OCI-LY7 (cell line): ENCODE data around the gene FAM89B.

Experiments used
- EZH2phosphoT487 ChIP-seq: fragments of 200-600 bp; sonication (generic); IDR thresholded peaks from 2 replicates; pipeline ENCODE4 v1.6.1; 2018; ENCODE audit warnings: low read depth, borderline replicate concordance, mild to moderate bottlenecking, mixed run types, antibody characterized with exemption, low read length, moderate library complexity, mixed read lengths
- TF ChIP-seq, protein P1 (sequence below): fragments of 200-600 bp; sonication (generic); conservative IDR thresholded peaks from 2 replicates; pipeline ENCODE4 v1.5.1; 2014; ENCODE audit warnings: mild to moderate bottlenecking, antibody characterized with exemption, low read length, moderate library complexity, mixed read lengths

DNA sequence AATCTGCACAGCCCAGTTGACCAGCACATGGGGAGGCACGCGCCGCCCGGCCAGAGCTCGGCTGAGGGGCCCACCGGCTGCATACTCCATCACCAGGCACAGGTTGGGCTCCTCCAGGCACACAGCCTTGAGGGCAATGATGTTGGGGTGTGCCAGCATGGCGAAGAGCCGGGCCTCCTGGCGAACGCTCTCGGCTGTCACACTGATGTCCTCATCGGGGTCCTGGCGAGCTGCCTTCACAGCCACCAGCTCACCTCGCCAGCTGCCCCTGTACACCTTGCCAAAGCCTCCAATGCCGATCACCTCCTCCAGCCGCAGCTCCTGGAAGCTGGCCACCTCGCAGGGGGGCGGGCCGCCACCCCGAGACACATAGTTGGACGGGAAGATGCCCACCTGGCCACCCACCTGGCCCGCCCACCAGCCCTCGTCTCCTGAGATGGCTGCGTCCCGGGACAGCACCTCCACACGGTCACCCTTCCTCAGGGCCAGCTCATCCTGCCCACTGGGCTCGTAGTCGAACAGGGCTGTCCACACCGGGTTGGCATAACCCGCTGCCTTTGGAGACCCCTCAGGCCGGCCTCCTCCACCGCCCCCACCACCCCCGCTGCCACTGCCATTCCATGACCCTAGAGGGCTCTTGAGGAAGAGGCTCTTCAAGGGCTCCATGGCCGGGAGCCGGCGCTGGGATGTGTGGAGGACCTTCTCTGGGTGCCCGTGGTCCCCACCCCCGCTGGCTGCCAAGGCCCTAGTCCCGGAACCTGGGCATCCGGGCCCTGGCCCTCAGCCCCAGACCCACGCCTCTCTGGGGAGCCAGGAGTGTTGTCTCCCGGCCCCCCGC is 41.0 kb downstream of the FAM89B start:
- TF ChIP-seq, protein P1, sequence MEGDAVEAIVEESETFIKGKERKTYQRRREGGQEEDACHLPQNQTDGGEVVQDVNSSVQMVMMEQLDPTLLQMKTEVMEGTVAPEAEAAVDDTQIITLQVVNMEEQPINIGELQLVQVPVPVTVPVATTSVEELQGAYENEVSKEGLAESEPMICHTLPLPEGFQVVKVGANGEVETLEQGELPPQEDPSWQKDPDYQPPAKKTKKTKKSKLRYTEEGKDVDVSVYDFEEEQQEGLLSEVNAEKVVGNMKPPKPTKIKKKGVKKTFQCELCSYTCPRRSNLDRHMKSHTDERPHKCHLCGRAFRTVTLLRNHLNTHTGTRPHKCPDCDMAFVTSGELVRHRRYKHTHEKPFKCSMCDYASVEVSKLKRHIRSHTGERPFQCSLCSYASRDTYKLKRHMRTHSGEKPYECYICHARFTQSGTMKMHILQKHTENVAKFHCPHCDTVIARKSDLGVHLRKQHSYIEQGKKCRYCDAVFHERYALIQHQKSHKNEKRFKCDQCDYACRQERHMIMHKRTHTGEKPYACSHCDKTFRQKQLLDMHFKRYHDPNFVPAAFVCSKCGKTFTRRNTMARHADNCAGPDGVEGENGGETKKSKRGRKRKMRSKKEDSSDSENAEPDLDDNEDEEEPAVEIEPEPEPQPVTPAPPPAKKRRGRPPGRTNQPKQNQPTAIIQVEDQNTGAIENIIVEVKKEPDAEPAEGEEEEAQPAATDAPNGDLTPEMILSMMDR, result no peak
- no peak for TF ChIP-seq EZH2phosphoT487
